WTC11 (cell line): ENCODE data around the gene ETV5. TPM values are rescaled to one million over a fixed set of nuclear protein-coding genes. Genes with fewer than 3 reads are reported as not detected.

Source experiments
- ATAC-seq: fragments of 200-7000 bp; cut with Tn5 transposase; 2 replicates; pipeline ENCODE4 v1.10.0; 2021; ENCODE audit warnings: mild to moderate bottlenecking, moderate library complexity
- CTCF ChIA-PET: fragments of 300-600 bp; sonication (Branson Sonifier 250); formaldehyde crosslinking; loops from one replicate; lab custom pipeline; 2021; ENCODE audit warnings: antibody characterized with exemption; lab: Charles Lee
- POLR2A ChIA-PET: fragments of 350-600 bp; sonication (Branson Sonifier 250); formaldehyde crosslinking; loops from one replicate; lab custom pipeline; 2021; ENCODE audit warnings: antibody characterized with exemption; lab: Charles Lee
- DNase-seq: peaks from one replicate; pipeline ENCODE4 v3.0.0; 2021; ENCODE audit warnings: low spot score
- H3K27ac Mint-ChIP-seq: 2 replicates; pipeline ENCODE4 v1.8.0; 2021; ENCODE audit warnings: mixed read lengths
- H3K27me3 Mint-ChIP-seq: 2 replicates; pipeline ENCODE4 v1.8.0; 2021; ENCODE audit warnings: low read depth, mild to moderate bottlenecking, moderate library complexity, mixed read lengths
- H3K36me3 Mint-ChIP-seq: 2 replicates; pipeline ENCODE4 v1.8.0; 2021; ENCODE audit warnings: mixed read lengths
- H3K4me1 Mint-ChIP-seq: 2 replicates; pipeline ENCODE4 v1.8.0; 2022; ENCODE audit warnings: mixed read lengths
- H3K4me3 Mint-ChIP-seq: 2 replicates; pipeline ENCODE4 v1.8.0; 2021; ENCODE audit warnings: mild to moderate bottlenecking, moderate library complexity, mixed read lengths
- H3K9me3 Mint-ChIP-seq: 2 replicates; pipeline ENCODE4 v1.8.0; 2021; ENCODE audit warnings: mixed read lengths
- ARID4B ChIP-seq: sonication (generic); formaldehyde crosslinking; IDR thresholded peaks from 2 replicates; pipeline ENCODE4 v1.8.0; 2023; ENCODE audit warnings: missing genetic modification reagents, mild to moderate bottlenecking, borderline replicate concordance
- ATF1 ChIP-seq: sonication (generic); formaldehyde crosslinking; IDR thresholded peaks from 2 replicates; pipeline ENCODE4 v1.8.1; 2023; ENCODE audit warnings: mild to moderate bottlenecking, moderate library complexity, missing genetic modification reagents
- ATF6 ChIP-seq: sonication (generic); formaldehyde crosslinking; IDR thresholded peaks from 2 replicates; pipeline ENCODE4 v1.8.1; 2023; ENCODE audit warnings: mild to moderate bottlenecking, missing genetic modification reagents
- GTF2I ChIP-seq: fragments of 250-450 bp; sonication (Bioruptor Pico); conservative IDR thresholded peaks from 2 replicates; pipeline ENCODE4 v1.4.0; 2021; ENCODE audit warnings: mild to moderate bottlenecking
- IRF1 ChIP-seq: sonication (generic); formaldehyde crosslinking; IDR thresholded peaks from 2 replicates; pipeline ENCODE4 v1.8.0; 2023; ENCODE audit warnings: missing genetic modification reagents
- JUN ChIP-seq: sonication (generic); formaldehyde crosslinking; IDR thresholded peaks from 2 replicates; pipeline ENCODE4 v1.8.0; 2023; ENCODE audit warnings: mild to moderate bottlenecking, missing genetic modification reagents
- NR1H2 ChIP-seq: sonication (generic); formaldehyde crosslinking; IDR thresholded peaks from 2 replicates; pipeline ENCODE4 v1.9.0; 2021; ENCODE audit warnings: mild to moderate bottlenecking, moderate library complexity, missing genetic modification reagents
- NR3C1 ChIP-seq: sonication (generic); formaldehyde crosslinking; conservative IDR thresholded peaks from 2 replicates; pipeline ENCODE4 v1.8.1; 2023; ENCODE audit warnings: low read depth, mild to moderate bottlenecking, missing genetic modification reagents
- PRRX2 ChIP-seq: fragments of 250-450 bp; sonication (Bioruptor Pico); IDR thresholded peaks from 2 replicates; pipeline ENCODE4 v1.8.0; 2021; ENCODE audit warnings: mild to moderate bottlenecking
- RELA ChIP-seq: sonication (generic); formaldehyde crosslinking; IDR thresholded peaks from 2 replicates; pipeline ENCODE4 v1.8.1; 2022; ENCODE audit warnings: missing genetic modification reagents, mild to moderate bottlenecking, borderline replicate concordance
- TEAD4 ChIP-seq: sonication (generic); formaldehyde crosslinking; IDR thresholded peaks from 2 replicates; pipeline ENCODE4 v1.8.0; 2022; ENCODE audit warnings: mild to moderate bottlenecking, missing genetic modification reagents
- ZNF138 ChIP-seq: sonication (generic); formaldehyde crosslinking; conservative IDR thresholded peaks from 2 replicates; pipeline ENCODE4 v1.8.1; 2022; ENCODE audit warnings: mild to moderate bottlenecking, moderate library complexity, missing genetic modification reagents
- ZNF416 ChIP-seq: fragments of 250-450 bp; sonication (Bioruptor Pico); IDR thresholded peaks from 2 replicates; pipeline ENCODE4 v1.9.0; 2021; ENCODE audit warnings: mild to moderate bottlenecking, inconsistent platforms
- total RNA-seq: library from RNA; stranded (reverse); gene quantifications from 3 replicates; pipeline ENCODE4 v1.2.3, GENCODE V29; 2021
- TF ChIP-seq, protein P1 (sequence below): sonication (generic); formaldehyde crosslinking; IDR thresholded peaks from 2 replicates; pipeline ENCODE4 v1.8.0; 2022; ENCODE audit warnings: mild to moderate bottlenecking, missing genetic modification reagents
- TF ChIP-seq, protein P2 (sequence below): fragments of 200-600 bp; IDR thresholded peaks from 2 replicates; pipeline ENCODE4 v1.8.0; 2022; ENCODE audit warnings: antibody characterized with exemption
- TF ChIP-seq, protein P3 (sequence below): sonication (generic); formaldehyde crosslinking; IDR thresholded peaks from 2 replicates; pipeline ENCODE4 v1.8.1; 2022; ENCODE audit warnings: low read depth, missing genetic modification reagents, borderline replicate concordance
- TF ChIP-seq, protein P4 (sequence below): fragments of 250-450 bp; sonication (Bioruptor Pico); IDR thresholded peaks from 2 replicates; pipeline ENCODE4 v1.9.0; 2021; ENCODE audit warnings: mild to moderate bottlenecking

ETV5 gene
- total RNA-seq, 1 experiment from 2014 or later = 71.3 TPM

GRCh38 chr3:185999221-185999620 is 109.7 kb downstream of the ETV5 start (continued):
- TF ChIP-seq ZNF138 (CRISPR knock-in tag) (no peak), ATF1 (CRISPR knock-in tag) (no peak)

DNA sequence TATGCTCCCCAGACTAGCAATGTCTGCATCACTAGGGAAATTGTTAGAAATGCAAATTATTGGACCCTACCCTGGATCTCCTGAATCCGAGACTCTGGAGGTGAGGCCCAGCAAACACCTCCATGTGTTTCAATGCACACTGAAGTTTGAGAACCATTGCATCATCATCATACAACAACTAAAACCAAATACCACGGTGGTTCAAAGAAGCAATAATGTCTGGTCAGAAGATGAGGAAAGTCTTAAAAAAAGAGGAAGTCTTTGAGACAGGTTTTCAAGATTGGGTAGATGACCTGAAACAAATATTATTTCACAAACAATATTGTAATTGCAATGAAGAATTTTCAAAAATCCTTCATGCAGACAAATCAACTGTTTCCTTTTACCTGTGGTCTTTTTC is 110.8 kb downstream of the ETV5 start:
- H3K9me3 Mint-ChIP-seq = no peaks in the 10 kb centered on the region
- ChIA-PET CTCF (no interaction called here), POLR2A (no interaction called here)
- H3K36me3 Mint-ChIP-seq = no peaks in the 10 kb centered on the region
- no peak overlapping the region for H3K4me3 Mint-ChIP-seq
- ATAC-seq (no peak), DNase-seq (no peak)
- TF ChIP-seq, protein P1, sequence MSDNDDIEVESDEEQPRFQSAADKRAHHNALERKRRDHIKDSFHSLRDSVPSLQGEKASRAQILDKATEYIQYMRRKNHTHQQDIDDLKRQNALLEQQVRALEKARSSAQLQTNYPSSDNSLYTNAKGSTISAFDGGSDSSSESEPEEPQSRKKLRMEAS (CRISPR knock-in tag) = no peak
- no peak for TF ChIP-seq GTF2I (CRISPR knock-in tag)
- no peak for TF ChIP-seq RELA (CRISPR knock-in tag)
- TF ChIP-seq, protein P2, sequence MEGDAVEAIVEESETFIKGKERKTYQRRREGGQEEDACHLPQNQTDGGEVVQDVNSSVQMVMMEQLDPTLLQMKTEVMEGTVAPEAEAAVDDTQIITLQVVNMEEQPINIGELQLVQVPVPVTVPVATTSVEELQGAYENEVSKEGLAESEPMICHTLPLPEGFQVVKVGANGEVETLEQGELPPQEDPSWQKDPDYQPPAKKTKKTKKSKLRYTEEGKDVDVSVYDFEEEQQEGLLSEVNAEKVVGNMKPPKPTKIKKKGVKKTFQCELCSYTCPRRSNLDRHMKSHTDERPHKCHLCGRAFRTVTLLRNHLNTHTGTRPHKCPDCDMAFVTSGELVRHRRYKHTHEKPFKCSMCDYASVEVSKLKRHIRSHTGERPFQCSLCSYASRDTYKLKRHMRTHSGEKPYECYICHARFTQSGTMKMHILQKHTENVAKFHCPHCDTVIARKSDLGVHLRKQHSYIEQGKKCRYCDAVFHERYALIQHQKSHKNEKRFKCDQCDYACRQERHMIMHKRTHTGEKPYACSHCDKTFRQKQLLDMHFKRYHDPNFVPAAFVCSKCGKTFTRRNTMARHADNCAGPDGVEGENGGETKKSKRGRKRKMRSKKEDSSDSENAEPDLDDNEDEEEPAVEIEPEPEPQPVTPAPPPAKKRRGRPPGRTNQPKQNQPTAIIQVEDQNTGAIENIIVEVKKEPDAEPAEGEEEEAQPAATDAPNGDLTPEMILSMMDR = no peak
- TF ChIP-seq, protein P3, sequence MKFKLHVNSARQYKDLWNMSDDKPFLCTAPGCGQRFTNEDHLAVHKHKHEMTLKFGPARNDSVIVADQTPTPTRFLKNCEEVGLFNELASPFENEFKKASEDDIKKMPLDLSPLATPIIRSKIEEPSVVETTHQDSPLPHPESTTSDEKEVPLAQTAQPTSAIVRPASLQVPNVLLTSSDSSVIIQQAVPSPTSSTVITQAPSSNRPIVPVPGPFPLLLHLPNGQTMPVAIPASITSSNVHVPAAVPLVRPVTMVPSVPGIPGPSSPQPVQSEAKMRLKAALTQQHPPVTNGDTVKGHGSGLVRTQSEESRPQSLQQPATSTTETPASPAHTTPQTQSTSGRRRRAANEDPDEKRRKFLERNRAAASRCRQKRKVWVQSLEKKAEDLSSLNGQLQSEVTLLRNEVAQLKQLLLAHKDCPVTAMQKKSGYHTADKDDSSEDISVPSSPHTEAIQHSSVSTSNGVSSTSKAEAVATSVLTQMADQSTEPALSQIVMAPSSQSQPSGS (CRISPR knock-in tag) = no peak
- no peak for TF ChIP-seq ZNF416 (CRISPR knock-in tag)
- no peak for TF ChIP-seq ATF6
- no peak for TF ChIP-seq JUN (CRISPR knock-in tag)
- TF ChIP-seq ARID4B (CRISPR knock-in tag) = no peak
- no peaks in the 10 kb centered on the region for H3K27me3 Mint-ChIP-seq
- no peaks in the 10 kb centered on the region for H3K4me1 Mint-ChIP-seq
- no peak overlapping the region for H3K27ac Mint-ChIP-seq

GRCh38 chr3:185997130-185997529 is 111.8 kb downstream of the ETV5 start:
- no peak for ATAC-seq
- no peaks in the 10 kb centered on the region for H3K4me1 Mint-ChIP-seq
- H3K36me3 Mint-ChIP-seq = no peaks in the 10 kb centered on the region
- CTCF ChIA-PET = interaction anchor here (1.5 kb wide), 1 partner anchor 20 kb away, joined by 4 read pairs; no protein-coding TSS in a partner anchor
- POLR2A ChIA-PET = no interaction called here
- H3K4me3 Mint-ChIP-seq = no peak overlapping the region
- no peak overlapping the region for H3K27ac Mint-ChIP-seq
- no peaks in the 10 kb centered on the region for H3K27me3 Mint-ChIP-seq
- no peak for DNase-seq
- no peak for TF ChIP-seq IRF1
- TF ChIP-seq, protein P4, sequence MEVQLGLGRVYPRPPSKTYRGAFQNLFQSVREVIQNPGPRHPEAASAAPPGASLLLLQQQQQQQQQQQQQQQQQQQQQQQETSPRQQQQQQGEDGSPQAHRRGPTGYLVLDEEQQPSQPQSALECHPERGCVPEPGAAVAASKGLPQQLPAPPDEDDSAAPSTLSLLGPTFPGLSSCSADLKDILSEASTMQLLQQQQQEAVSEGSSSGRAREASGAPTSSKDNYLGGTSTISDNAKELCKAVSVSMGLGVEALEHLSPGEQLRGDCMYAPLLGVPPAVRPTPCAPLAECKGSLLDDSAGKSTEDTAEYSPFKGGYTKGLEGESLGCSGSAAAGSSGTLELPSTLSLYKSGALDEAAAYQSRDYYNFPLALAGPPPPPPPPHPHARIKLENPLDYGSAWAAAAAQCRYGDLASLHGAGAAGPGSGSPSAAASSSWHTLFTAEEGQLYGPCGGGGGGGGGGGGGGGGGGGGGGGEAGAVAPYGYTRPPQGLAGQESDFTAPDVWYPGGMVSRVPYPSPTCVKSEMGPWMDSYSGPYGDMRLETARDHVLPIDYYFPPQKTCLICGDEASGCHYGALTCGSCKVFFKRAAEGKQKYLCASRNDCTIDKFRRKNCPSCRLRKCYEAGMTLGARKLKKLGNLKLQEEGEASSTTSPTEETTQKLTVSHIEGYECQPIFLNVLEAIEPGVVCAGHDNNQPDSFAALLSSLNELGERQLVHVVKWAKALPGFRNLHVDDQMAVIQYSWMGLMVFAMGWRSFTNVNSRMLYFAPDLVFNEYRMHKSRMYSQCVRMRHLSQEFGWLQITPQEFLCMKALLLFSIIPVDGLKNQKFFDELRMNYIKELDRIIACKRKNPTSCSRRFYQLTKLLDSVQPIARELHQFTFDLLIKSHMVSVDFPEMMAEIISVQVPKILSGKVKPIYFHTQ (CRISPR knock-in tag) = no peak
- TF ChIP-seq PRRX2 (CRISPR knock-in tag) = no peak
- TF ChIP-seq ZNF416 (CRISPR knock-in tag) = no peak
- no peak for TF ChIP-seq NR3C1
- TF ChIP-seq NR1H2 = no peak
- TF ChIP-seq TEAD4 = no peak
- no peaks in the 10 kb centered on the region for H3K9me3 Mint-ChIP-seq
